Measurements from ENCODE around the gene EFCAB5. TPM values are rescaled to one million over a fixed set of nuclear protein-coding genes. Genes with fewer than 3 reads are reported as not detected.

The EFCAB5 gene
- total RNA-seq, 1 donor from 2014 or later, result 1.1 TPM

DNA sequence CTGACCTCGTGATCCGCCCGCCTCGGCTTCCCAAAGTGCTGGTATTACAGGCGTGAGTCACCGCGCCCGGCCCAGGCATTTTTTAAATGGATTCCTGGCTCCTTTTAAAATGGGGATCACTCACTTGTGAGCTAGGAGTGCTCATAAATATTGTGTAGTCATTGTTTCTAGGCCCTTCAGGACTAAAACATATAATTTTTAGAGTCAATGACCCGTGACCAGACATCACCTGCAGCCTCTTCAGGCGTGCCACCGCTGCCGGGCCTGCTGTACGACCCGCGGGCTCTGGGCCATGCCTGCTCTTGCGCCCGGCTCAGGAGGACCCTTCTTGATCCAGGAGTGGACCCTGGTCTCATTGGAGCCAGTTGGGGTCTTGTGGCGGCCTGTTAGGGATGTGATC lies 30.8 kb downstream of the EFCAB5 start:
- intact Hi-C loops (cut with DNase I), result no loop called here
- no peak overlapping the region for H3K27ac ChIP-seq
- H3K27me3 ChIP-seq, result no peaks in the 10 kb centered on the region
- H3K4me3 ChIP-seq, result no peak overlapping the region
- no peaks in the 10 kb centered on the region for H3K9me3 ChIP-seq
- no peaks in the 10 kb centered on the region for H3K36me3 ChIP-seq
- no peaks in the 10 kb centered on the region for H3K4me1 ChIP-seq
- TF ChIP-seq, protein P1, sequence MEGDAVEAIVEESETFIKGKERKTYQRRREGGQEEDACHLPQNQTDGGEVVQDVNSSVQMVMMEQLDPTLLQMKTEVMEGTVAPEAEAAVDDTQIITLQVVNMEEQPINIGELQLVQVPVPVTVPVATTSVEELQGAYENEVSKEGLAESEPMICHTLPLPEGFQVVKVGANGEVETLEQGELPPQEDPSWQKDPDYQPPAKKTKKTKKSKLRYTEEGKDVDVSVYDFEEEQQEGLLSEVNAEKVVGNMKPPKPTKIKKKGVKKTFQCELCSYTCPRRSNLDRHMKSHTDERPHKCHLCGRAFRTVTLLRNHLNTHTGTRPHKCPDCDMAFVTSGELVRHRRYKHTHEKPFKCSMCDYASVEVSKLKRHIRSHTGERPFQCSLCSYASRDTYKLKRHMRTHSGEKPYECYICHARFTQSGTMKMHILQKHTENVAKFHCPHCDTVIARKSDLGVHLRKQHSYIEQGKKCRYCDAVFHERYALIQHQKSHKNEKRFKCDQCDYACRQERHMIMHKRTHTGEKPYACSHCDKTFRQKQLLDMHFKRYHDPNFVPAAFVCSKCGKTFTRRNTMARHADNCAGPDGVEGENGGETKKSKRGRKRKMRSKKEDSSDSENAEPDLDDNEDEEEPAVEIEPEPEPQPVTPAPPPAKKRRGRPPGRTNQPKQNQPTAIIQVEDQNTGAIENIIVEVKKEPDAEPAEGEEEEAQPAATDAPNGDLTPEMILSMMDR (IDR thresholded peaks at IDR 0.05), result no peak
- no peak for DNase-seq (ENCODE audit: low spot score in 2 of 2)

DNA sequence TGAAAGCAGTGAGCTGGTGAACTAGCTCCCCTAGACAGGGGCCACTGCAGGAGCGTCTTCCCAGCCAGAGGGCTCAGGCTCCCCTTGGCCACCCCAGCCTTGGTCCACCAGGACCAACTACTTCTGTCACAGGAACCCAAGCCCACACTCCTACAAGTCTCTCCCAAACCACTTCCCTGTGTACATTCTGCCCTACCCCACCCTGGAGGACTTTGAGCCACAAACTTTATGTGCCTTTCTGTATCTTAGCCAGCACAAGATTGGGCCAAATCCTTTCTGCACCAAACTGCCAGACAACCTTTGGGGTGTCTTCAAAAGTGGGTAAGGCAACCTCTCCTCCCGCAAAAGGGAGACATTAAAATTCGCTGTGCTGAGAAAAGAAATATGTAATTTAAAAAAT lies 31.6 kb downstream of the EFCAB5 start:
- TF ChIP-seq, protein P1 (IDR thresholded peaks at IDR 0.05), result no peak
- Histone ChIP-seq H3K9me3 (no peaks in the 10 kb centered on the region), H3K27ac (no peak overlapping the region), H3K36me3 (no peaks in the 10 kb centered on the region), H3K27me3 (no peaks in the 10 kb centered on the region), H3K4me3 (no peak overlapping the region), H3K4me1 (no peaks in the 10 kb centered on the region)
- intact Hi-C loops (cut with DNase I), result no loop called here
- DNase-seq (ENCODE audit: low spot score in 2 of 2), result no peak

DNA sequence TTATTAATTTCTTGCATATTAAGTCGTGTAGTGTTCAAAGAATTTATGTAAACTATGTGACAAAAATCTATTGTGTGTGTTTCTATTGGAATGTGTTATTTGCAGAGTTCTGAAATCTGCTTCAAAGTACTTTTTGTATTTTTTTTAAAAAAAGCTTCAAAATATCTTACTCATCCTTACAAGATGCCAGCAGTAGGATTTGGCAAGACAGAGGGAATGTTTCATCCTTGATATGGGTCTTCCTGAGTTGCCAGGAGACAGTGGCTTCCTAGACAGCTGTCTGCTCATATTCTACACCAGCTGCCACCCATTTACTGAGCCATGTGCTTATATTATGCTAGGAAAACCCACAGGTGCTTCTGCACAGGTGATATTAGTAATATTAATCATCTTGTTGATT lies 36.4 kb downstream of the EFCAB5 start:
- DNase-seq (ENCODE audit: low spot score in 2 of 2), result no peak

DNA sequence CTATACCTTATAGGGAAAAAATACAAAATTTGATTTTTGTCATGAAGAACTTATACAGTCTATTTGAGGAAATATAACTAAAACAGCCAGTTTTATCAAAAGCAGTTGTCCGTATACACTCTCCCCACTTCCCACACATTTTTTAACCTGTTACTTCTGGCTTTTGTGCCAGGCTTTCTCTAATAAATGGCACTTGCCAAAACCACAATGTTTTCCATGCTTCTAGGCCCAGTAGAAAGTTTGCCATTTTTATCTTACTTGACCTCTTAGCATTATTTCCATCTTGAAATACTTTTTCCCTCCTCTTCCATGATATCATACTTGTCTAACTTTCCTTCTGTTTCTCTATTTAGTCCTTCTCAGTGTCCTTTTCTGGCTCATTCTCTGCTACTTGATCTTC lies 38.8 kb downstream of the EFCAB5 start:
- TF ChIP-seq, protein P1 (IDR thresholded peaks at IDR 0.05), result no peak
- H3K27ac ChIP-seq, result no peak overlapping the region
- H3K36me3 ChIP-seq, result no peaks in the 10 kb centered on the region
- no peak overlapping the region for H3K4me3 ChIP-seq
- no peaks in the 10 kb centered on the region for H3K9me3 ChIP-seq
- no peak for DNase-seq (ENCODE audit: low spot score in 2 of 2)
- intact Hi-C loops (cut with DNase I), result no loop called here
- H3K4me1 ChIP-seq, result no peaks in the 10 kb centered on the region
- H3K27me3 ChIP-seq, result no peaks in the 10 kb centered on the region

More for the DNA sequence above, 36.4 kb downstream of the EFCAB5 start:
- TF ChIP-seq, protein P1 (IDR thresholded peaks at IDR 0.05), result no peak
- H3K9me3 ChIP-seq, result no peaks in the 10 kb centered on the region
- no peak overlapping the region for H3K4me3 ChIP-seq
- no peak overlapping the region for H3K27ac ChIP-seq
- no peaks in the 10 kb centered on the region for H3K27me3 ChIP-seq
- H3K36me3 ChIP-seq, result no peaks in the 10 kb centered on the region
- intact Hi-C loops (cut with DNase I), result no loop called here
- H3K4me1 ChIP-seq, result no peaks in the 10 kb centered on the region

DNA sequence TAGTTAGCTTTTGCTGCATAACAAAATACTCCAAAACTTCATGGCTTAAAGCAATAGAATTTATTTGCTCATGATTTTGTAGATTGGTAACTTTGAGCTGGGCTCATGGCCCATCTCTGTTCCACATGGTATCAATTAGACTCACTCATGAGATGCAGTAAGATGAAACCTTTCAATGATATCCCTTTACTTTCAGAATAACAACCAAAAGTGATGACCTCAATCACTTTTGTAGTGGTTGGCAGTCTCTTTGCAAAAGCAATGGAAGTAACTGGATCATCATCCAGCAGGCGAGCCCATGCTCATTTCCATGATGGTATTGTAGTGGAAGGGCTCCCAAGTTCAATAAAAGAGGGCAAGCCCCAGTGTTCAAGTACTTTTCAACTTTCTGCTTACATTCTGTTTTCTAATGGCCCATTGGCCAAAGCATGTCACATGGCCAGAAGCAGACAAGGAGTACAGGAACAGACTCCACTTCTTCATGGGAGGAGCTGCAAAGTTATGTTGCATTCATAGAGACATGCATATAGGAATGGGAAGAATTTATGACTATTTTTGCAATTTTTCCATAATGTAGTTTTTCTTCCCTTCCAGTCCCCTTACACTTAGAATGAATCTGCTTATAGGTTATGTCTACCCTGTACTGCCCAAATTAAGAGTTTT lies 41.7 kb downstream of the EFCAB5 start:
- Histone ChIP-seq H3K4me3 (no peak overlapping the region), H3K27ac (no peak overlapping the region), H3K4me1 (no peaks in the 10 kb centered on the region), H3K9me3 (no peaks in the 10 kb centered on the region), H3K36me3 (no peaks in the 10 kb centered on the region), H3K27me3 (no peaks in the 10 kb centered on the region)
- TF ChIP-seq, protein P1 (IDR thresholded peaks at IDR 0.05), result no peak
- intact Hi-C loops (cut with DNase I), result no loop called here
- no peak for DNase-seq (ENCODE audit: low spot score in 2 of 2)

DNA sequence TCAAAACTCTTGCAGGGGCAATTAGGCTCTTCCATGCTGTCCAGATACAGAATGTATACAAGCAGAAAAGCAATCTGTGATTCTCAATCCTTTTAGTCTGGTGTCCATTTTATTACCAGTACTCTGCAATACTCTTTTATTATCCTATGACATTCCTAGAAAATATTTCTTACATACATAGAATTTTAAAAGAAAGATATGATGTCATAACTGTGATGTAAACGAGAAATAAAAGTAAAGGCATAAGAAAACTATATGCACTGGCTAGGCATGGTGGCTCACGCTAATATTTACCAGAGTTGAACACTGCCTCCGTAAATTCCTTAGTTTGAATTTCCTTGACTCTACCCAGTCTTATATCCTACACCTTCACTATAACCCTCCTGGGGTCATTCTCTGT lies 55.0 kb downstream of the EFCAB5 start:
- DNase-seq (ENCODE audit: low spot score in 2 of 2), result no peak
- H3K9me3 ChIP-seq, result peaks cover 0 to 3% of the 10 kb centered on the region in 2 donors
- no peaks in the 10 kb centered on the region for H3K27me3 ChIP-seq
- H3K36me3 ChIP-seq, result no peaks in the 10 kb centered on the region
- no peak overlapping the region for H3K27ac ChIP-seq
- no peak overlapping the region for H3K4me3 ChIP-seq
- TF ChIP-seq, protein P1 (IDR thresholded peaks at IDR 0.05), result no peak
- intact Hi-C loops (cut with DNase I), result no loop called here
- no peaks in the 10 kb centered on the region for H3K4me1 ChIP-seq

Data from ascending aorta (tissue), 2 donors.